Suprapubic skin (tissue), 2 donors: Measurements from ENCODE around the gene MLX.

ENCODE experiments used
- EP300 ChIP-seq: sonication (generic); formaldehyde crosslinking; IDR thresholded peaks from one replicate; pipeline ENCODE4 v1.6.1; 2017; ENCODE audit warnings: antibody characterized with exemption
- POLR2A ChIP-seq, 2 donors: fragments of 450-650 bp; IDR thresholded peaks; one replicate each; pipeline ENCODE4 v1.6.1; 2017; ENCODE audit warnings: antibody characterized with exemption in 2 of 2, mild to moderate bottlenecking in 2 of 2, moderate library complexity in 2 of 2

DNA sequence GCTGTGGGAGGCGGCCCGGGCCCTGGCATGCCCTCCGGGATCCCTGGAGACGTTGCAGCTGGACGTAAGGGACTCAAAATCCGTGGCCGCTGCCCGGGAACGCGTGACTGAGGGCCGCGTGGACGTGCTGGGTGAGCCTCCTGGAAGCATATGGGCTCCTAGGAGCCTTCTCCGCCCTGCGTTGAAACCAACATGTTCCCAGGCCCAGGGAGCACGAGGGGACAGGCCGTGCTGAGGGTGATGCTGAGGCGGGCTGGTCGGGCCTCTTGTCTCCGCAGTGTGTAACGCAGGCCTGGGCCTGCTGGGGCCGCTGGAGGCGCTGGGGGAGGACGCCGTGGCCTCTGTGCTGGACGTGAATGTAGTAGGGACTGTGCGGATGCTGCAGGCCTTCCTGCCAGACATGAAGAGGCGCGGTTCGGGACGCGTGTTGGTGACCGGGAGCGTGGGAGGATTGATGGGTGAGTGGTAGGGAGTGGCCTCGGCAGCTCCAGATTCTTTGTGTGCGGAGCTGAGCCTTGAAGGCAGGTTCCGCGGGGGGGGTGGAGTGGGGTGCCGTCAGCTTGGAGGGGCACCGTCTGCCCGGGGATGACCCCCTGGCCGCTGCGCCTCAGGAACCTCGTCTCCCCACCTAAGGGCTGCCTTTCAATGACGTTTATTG is 13.6 kb upstream of the MLX start:
- TF ChIP-seq EP300: no peak
- TF ChIP-seq POLR2A (IDR thresholded peaks at IDR 0.05): no peak
